Osteocyte (in vitro differentiated cells): Measurements from ENCODE around the gene MPL. TPM values are rescaled to one million over a fixed set of nuclear protein-coding genes. Genes with fewer than 3 reads are reported as not detected.

Source experiments
- DNase-seq: peaks from one replicate; pipeline ENCODE4 v3.0.0; 2021; ENCODE audit warnings: mixed read lengths; ENCODE audit not compliant: unreplicated experiment; ENCODE audit errors: extremely low spot score
- H3K27ac Mint-ChIP-seq: one replicate; pipeline ENCODE4 v1.8.0; 2021; ENCODE audit warnings: mild to moderate bottlenecking, mixed read lengths; ENCODE audit not compliant: unreplicated experiment
- H3K27me3 Mint-ChIP-seq: one replicate; pipeline ENCODE4 v1.8.0; 2021; ENCODE audit warnings: mixed read lengths; ENCODE audit not compliant: unreplicated experiment
- H3K36me3 Mint-ChIP-seq: one replicate; pipeline ENCODE4 v1.8.0; 2021; ENCODE audit warnings: mixed read lengths; ENCODE audit not compliant: unreplicated experiment
- H3K4me1 Mint-ChIP-seq: one replicate; pipeline ENCODE4 v1.8.0; 2021; ENCODE audit warnings: mixed read lengths; ENCODE audit not compliant: unreplicated experiment
- H3K4me3 Mint-ChIP-seq: one replicate; pipeline ENCODE4 v1.8.0; 2021; ENCODE audit warnings: mild to moderate bottlenecking, moderate library complexity, mixed read lengths; ENCODE audit not compliant: unreplicated experiment
- H3K9me3 Mint-ChIP-seq: one replicate; pipeline ENCODE4 v1.8.0; 2021; ENCODE audit warnings: mixed read lengths; ENCODE audit not compliant: unreplicated experiment
- CTCF ChIP-seq: fragments of 200-600 bp; sonication (generic); IDR thresholded peaks from 2 replicates; pipeline ENCODE4 v1.5.0; 2021; ENCODE audit warnings: antibody characterized with exemption, mild to moderate bottlenecking, moderate library complexity
- total RNA-seq: library from RNA; stranded (reverse); gene quantifications from 2 replicates; pipeline ENCODE4 v1.2.1, GENCODE V29; 2021

The MPL gene
- total RNA-seq, 1 donor from 2014 or later, result not detected

GRCh38 chr1:43319288-43319687 is 18.3 kb upstream of the MPL start:
- H3K9me3 Mint-ChIP-seq, result no peaks in the 10 kb centered on the region
- H3K36me3 Mint-ChIP-seq, result no peaks in the 10 kb centered on the region
- H3K4me3 Mint-ChIP-seq, result no peak overlapping the region
- H3K27ac Mint-ChIP-seq, result no peak overlapping the region
- H3K4me1 Mint-ChIP-seq, result no peaks in the 10 kb centered on the region
- DNase-seq, result no peak
- TF ChIP-seq CTCF, result no peak
- H3K27me3 Mint-ChIP-seq, result no peaks in the 10 kb centered on the region

- Mint-ChIP-seq H3K4me3 (no peak overlapping the region), H3K27ac (no peak overlapping the region), H3K4me1 (no peaks in the 10 kb centered on the region), H3K36me3 (no peaks in the 10 kb centered on the region), H3K27me3 (no peaks in the 10 kb centered on the region), H3K9me3 (peaks cover 3% of the 10 kb centered on the region)
- no peak for DNase-seq
- TF ChIP-seq CTCF, result no peak
These were observed 17.9 kb upstream of the MPL start for GRCh38 chr1:43319766-43320165.

- H3K27ac Mint-ChIP-seq, result no peak overlapping the region
- DNase-seq, result no peak
- no peak for TF ChIP-seq CTCF
- H3K9me3 Mint-ChIP-seq, result peaks cover 13% of the 10 kb centered on the region
- no peaks in the 10 kb centered on the region for H3K36me3 Mint-ChIP-seq
- no peaks in the 10 kb centered on the region for H3K27me3 Mint-ChIP-seq
- H3K4me1 Mint-ChIP-seq, result no peaks in the 10 kb centered on the region
- H3K4me3 Mint-ChIP-seq, result no peak overlapping the region
These were observed 16.2 kb upstream of the MPL start for GRCh38 chr1:43321331-43321891.

- H3K27me3 Mint-ChIP-seq, result no peaks in the 10 kb centered on the region
- peaks cover 18% of the 10 kb centered on the region for H3K9me3 Mint-ChIP-seq
- no peak overlapping the region for H3K4me3 Mint-ChIP-seq
- H3K27ac Mint-ChIP-seq, result no peak overlapping the region
- no peak for DNase-seq
- no peak for TF ChIP-seq CTCF
- H3K4me1 Mint-ChIP-seq, result no peaks in the 10 kb centered on the region
- H3K36me3 Mint-ChIP-seq, result no peaks in the 10 kb centered on the region
These were observed 15.1 kb upstream of the MPL start for GRCh38 chr1:43322506-43322905.

- Mint-ChIP-seq H3K27ac (no peak overlapping the region), H3K9me3 (peaks cover 21% of the 10 kb centered on the region)
These were observed 12.8 kb upstream of the MPL start for GRCh38 chr1:43324810-43325209.

More at GRCh38 chr1:43324810-43325209, 12.8 kb upstream of the MPL start:
- TF ChIP-seq CTCF, result no peak
- no peaks in the 10 kb centered on the region for H3K27me3 Mint-ChIP-seq
- H3K4me1 Mint-ChIP-seq, result peaks cover 2% of the 10 kb centered on the region
- no peak overlapping the region for H3K4me3 Mint-ChIP-seq
- no peak for DNase-seq
- H3K36me3 Mint-ChIP-seq, result no peaks in the 10 kb centered on the region
